Posterior vena cava (tissue), 2 donors: ENCODE results near the gene PREB. TPM values are rescaled to one million over a fixed set of nuclear protein-coding genes. Genes with fewer than 3 reads are reported as not detected.
"Not testable (repeated sequence)": the region's sequence is repeated elsewhere in the genome, so short reads cannot be mapped to it uniquely, and the experiment has no call there.

Source experiments
- DNase-seq: peaks from one replicate; pipeline ENCODE4 v3.0.0-alpha.2; 2020; ENCODE audit warnings: low spot score
- intact Hi-C, 2 donors: fragments of 100-400 bp; cut with DNase I; formaldehyde crosslinking; loops; one replicate each; pipeline versions ENCODE4 v1.14.1 to v1.14.2; 2022 to 2023
- long read RNA-seq, 2 donors: library from polyadenylated mRNA; unstranded; transcript quantifications; one replicate each; pipeline ENCODE4 v2.0.0, GENCODE V29; 2020 to 2021
- total RNA-seq, 2 donors: library from RNA; stranded (reverse); fragmentation: NEBNext Ultra II Directional; extraction: Animal tissue kit (Norgen Biotek cat#: 25700); gene quantifications; one replicate each; pipeline ENCODE4 v1.2.1, GENCODE V29; 2021
- donor health status: DM: yes; HTN: yes; CAD: no.
- donor health status: DM: yes; HTN: yes; CAD: no.

The PREB gene, protein sequence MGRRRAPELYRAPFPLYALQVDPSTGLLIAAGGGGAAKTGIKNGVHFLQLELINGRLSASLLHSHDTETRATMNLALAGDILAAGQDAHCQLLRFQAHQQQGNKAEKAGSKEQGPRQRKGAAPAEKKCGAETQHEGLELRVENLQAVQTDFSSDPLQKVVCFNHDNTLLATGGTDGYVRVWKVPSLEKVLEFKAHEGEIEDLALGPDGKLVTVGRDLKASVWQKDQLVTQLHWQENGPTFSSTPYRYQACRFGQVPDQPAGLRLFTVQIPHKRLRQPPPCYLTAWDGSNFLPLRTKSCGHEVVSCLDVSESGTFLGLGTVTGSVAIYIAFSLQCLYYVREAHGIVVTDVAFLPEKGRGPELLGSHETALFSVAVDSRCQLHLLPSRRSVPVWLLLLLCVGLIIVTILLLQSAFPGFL
- 10 to 100 TPM; 90.7 to 92.3 TPM for total RNA-seq
- long read RNA-seq, donor 1, transcript PREB-201 (9 exons, 2,166 nt) = major isoform, 71 of 106 reads
- long read RNA-seq, donor 1, partial matches to known transcripts = 16 of 106 reads
- long read RNA-seq, donor 1, other reads (novel, unspliced or antisense) = 16 of 106 reads
- long read RNA-seq, donor 2, transcript PREB-202 (8 exons, 1,910 nt) = minor isoform, 8 of 780 reads
- long read RNA-seq, donor 2, transcript PREB-201 (9 exons, 2,166 nt) = major isoform, 584 of 780 reads
- long read RNA-seq, donor 2, partial matches to known transcripts = 54 of 780 reads
- long read RNA-seq, donor 2, other reads (novel, unspliced or antisense) = 132 of 780 reads

DNA sequence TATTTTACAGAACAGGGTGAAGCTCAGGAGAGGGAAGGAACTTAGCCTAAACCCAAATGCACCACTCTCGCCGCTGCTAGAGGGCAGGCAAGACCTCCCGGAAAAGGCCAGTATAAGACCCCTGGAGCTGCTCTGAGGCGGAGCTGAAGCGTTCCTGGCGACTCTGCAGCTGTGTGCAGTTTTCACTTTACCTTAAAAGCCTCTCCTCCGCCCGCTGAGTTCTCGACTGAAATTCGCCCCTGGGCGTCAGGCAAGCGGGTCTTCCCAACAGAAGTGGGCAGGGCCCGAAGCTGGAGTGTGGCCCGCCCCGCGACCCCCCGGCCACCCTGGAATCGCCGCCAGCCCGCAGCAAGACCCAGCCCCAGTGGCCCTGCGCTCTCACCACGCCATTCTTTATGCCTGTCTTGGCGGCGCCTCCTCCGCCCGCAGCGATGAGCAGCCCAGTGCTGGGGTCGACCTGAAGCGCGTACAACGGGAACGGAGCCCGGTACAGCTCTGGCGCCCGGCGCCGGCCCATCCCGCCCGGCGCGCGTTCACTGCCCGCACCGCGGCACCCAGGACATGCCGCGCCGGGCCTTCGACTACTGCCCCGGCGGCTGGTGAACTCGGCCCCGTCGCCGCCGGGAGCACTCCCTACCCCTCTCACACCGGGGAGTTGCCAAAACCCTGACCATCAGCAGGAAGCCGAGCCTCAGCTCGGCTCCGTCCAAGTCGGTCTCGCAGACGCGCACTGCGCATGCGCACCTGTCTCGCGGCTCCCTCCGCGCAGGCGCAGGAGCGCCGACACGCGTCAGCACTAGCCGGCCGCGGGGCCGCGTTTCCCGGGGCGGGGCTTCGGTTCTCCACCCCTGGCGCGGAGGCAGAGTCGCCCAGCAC is at the start of gene PREB:
Gene PREB (minus strand): TSS at position 732 of the 876 bp plus-strand sequence. CDS start 215 bp downstream, at position 517.
- intact Hi-C loops = loop anchor here (1.0 to 5.0 kb wide), 2 partner anchors 53 kb away; no protein-coding TSS in a partner anchor
- DNase-seq = peak; percentile 99

DNA sequence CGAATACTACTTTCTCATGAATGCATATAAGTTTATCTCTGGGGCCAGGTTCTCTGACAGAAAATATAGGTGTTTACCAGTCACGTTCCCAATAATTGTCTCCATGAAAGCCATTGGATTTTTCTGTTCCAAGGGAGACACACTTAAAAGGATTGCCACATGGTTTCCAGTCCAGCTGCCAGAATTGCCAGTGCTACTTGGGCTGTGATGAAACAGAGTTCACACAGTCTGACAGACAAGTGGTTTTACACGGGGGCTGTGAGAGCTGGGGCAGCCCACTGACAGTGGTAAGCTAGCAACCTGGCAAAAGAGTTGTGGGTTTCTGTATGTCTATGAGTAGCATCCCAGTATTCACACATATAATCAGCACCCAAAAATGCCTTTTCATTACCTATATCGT is 49.7 kb upstream of the PREB start:
- intact Hi-C loops = no loop called here
- no peak for DNase-seq

DNA sequence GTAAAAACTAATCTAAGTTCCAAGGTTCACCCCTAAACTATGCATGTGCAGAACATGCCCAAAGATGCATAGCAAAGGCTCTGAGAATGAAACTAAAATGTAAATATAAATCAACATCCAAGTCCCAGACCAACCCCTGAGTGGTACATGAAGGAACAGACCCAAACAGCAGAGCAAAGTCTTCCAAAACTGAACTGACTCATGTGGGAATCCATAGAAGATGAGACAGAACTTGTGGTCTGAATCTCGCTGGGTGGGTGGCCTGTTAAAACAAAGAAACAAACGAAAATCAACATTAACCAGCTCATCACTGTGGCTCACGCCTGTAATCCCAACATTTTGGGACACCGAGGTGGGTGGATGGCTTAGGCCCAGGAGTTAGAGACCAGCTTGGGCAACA is 47.9 kb upstream of the PREB start:
- intact Hi-C loops = no loop called here
- DNase-seq = no peak

DNA sequence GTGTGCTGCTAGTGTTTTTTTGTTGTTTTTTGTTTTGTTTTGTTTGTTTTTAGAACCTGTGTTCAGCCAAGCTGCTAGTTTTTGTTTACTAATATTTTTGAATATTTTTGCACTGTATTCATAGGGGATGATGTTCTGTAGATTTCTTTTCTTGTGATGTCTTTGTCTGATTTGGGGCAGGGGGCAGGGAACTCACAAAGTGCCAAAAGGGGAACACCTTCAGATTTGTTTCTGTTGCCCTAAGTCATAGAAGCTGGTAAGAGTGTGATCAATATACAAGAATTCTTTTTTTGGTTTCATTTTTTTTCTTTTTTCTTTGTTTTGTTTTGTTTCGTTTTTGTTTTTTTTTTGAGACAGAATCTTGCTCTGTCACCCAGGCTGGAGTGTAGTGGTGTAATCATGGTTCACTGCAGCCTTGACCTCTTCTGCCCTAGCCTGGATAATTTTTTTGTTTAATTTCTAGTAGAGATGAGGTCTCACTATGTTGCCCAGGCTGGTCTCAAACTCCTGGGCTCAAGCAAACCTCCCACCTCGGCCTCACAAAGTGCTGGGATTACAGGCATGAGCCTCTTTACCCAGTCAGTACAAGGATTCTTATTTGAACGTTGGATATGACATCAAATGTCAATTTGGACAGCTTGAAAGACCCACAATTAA is 45.0 kb upstream of the PREB start:
- no peak for DNase-seq

DNA sequence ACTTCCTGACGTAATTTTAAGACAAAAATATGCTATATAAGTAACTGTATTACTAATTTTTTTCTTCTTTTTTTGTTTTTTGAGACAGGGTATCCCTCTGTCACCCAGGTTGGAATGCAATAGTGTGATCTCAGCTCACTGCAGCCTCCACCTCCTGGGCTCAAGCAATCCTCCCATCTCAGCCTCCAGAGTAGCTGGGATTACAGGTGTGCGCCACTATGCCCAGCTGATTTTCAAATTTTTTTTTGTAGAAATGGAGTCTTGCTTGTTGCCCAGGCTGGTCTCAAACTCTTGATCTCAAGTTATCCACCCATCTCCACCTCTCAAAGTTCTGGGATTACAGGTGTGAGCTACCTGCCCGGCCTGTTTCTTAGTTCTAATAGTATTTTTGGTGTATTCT is 44.0 kb upstream of the PREB start:
- no peak for DNase-seq
- intact Hi-C loops = no loop called here

More for the DNA sequence above, 45.0 kb upstream of the PREB start:
- intact Hi-C loops = no loop called here

DNA sequence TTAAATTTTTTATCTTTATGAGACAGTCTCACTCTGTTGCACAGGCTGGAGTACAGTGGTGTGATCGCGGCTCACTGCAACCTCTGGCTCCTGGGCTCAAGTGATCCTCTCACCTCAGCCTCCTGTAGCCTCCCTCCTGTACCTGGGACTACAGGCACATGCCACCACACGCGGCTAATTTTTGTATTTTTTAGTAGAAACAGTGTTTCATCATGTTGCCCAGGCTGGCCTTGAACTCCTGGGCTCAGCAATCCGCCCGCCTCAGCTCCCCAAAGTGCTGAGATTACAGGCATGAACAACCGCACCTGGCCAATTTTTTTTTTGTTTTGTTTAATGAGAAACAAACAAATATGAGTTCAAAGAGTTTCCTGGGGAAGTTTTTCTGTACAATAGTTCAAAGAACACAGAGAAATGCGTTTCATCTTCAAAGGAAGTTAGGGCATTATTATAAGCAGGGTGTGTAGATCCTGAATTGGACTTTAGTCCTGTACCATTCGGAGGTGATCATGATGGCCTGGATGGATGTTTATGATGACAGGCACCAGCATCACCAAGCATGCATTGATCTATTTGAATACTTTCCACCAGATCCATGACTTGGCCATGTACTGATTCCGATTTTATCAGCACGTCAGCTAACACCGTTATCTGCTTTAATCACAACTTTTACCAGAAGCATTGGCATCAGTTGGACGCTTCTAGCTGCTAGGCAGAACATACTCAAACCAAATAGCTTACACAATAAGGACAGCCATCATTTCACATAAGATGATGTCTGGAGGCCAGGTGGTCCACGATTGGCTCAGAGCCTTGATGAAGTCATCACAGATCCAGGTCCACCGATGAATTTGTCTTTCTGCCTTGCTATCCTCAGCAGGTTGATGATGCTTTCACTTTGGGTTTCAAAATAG is 43.3 kb upstream of the PREB start:
- intact Hi-C loops = no loop called here
- DNase-seq = no peak

DNA sequence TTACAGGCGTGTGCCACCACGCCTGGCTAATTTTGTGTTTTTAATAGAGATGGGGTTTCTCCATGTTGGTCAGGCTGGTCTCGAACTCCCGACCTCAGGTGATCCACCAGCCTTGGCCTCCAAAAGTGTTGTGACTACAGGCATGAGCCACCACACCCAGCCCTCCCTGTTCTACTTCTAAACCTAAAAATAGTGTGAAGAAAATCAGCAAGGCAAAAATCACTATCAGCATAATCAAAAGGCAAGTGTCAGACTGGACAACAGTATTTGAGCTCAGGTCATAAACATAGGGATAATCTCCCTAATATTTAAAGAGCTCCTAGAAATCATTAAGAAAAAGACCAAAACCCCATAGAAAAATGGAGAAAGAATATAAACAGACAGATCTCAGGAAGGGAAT is 41.3 kb upstream of the PREB start:
- DNase-seq, intact Hi-C loops: not testable (repeated sequence)

DNA sequence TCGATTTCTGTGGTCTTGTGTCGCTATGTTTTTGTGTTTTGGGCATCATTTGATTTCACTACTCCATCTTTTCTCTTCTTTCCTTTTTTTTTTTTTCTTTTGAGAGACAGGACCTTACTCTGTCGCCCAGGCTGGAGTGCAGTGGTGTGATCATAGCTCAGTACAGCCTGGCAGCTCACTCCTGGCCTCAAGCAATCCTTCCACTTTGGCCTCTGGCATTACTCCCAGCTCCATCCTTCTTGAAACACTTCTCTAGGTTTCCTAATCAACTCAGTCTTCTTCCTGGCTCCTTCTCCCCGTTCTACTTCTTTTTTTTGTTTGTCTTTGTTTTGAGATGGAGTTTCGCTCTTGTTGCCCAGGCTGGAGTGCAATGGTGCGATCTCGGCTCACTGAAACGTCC is 40.9 kb upstream of the PREB start:
- intact Hi-C loops = no loop called here
- DNase-seq = no peak

DNA sequence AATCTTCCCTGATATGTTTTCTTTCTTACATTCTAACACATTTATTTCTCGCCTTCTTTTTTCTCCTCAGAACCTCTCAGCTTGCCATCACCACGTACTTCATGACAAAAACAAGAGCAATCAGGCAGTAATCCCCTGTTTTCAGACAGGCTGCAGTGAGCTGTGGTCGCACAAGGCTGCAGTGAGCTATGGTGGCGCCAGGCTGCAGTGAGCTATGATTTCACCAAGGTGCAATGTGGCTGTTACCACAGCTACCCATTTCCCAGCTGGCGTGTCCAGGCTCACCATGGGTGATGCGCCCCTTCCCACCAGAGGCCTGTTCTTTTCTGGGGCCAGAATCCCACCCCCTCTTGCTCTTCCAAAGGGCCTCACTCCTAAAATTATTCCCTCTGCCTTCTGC is 40.2 kb upstream of the PREB start:
- intact Hi-C loops = no loop called here
- no peak for DNase-seq

DNA sequence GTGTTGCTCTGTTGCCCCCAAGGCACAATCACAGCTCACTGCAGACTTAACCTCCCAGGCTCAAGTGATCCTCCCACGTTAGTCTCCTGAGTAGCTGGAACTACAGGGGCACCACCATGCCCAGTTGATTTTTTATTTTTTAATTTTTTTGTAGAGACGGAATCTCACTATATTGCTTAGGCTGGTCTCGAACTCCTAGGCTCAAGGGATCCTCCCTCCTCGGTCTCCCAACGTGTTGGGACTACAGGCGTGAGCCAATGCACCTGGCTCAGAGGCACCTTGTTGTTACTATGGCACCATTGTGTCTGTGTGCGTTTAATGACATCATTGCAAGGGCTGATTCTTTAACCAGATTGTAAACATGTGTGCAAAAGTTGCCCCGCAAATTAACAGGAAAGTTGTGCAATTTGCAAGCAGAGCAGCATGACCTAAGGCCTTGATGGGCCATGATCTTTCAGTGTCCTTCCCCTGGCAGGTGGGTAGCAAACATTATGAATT is 37.0 kb upstream of the PREB start:
- intact Hi-C loops = no loop called here
- no peak for DNase-seq

DNA sequence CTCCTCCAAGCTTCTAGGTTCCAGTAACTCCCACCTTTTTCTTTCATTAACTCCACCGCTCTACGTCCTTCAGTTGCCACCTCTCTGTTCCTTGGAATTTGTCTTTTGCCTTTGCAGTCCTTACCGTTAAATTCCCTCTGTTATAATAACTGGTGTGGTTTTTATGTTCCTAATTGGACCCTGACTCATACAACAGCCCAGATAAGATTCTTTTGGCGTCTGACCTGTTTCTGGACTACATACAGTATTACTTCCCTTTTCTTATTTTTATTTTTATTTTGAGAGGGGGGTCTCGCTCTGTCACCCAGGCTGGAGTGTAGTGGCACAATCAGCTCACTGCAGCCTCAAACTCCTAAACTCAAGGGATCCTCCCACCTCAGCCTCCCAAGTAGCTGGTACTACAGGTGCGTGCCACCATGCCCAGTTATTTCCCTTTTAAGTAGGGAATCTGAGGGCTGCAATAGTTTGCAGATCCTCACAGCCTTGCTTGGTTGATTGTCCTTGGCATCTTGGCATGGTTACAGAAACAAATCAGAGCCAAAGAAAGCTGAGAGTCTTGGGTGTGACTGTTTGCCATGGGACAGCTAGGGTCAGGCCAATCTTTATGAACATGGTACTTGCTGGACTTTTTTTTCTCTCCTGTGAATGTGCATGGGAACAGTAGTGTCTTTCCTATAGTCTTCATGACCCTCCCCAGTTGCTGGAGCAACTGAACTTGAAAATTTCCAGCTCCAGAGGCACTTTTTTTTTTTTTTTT is 36.3 kb upstream of the PREB start:
- no peak for DNase-seq
- intact Hi-C loops = no loop called here

DNA sequence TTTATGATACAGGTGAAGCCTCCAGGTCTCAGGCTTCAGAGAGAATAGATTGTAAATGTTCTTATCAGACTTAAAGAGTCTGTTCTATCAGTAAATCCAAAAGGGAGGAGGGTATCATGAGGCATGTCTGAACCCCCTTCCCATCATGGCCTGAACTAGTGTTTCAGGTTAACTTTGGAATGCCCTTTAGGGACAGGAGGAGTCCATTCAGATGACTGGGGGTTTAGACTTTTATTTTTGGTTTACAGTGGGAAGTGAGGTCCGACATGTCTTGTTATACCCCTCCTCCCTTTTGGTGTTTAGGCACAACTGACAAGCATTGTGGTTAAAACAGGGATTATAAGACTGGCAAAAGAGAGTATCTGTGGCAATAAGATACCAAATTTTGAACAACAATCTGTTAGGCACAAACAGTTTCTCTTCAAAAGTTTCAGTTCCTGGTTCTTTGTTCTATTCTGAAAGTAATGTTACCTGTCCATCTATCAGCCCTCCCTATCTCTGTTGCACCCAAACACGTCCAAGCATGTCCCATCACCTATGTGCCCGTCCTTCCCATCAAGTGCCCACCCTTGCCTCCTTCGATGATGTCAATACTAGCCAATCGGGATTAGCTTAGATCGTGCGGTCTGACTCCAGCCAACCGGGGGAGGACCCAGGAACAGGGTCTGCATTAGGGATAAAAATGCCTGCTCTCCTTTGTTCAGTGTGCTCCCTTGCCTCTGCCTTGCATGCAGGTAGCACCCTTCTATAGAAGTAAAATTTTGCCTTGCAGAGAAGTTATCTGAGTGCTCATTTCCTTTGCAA is 30.7 kb upstream of the PREB start:
- intact Hi-C loops = no loop called here
- no peak for DNase-seq

DNA sequence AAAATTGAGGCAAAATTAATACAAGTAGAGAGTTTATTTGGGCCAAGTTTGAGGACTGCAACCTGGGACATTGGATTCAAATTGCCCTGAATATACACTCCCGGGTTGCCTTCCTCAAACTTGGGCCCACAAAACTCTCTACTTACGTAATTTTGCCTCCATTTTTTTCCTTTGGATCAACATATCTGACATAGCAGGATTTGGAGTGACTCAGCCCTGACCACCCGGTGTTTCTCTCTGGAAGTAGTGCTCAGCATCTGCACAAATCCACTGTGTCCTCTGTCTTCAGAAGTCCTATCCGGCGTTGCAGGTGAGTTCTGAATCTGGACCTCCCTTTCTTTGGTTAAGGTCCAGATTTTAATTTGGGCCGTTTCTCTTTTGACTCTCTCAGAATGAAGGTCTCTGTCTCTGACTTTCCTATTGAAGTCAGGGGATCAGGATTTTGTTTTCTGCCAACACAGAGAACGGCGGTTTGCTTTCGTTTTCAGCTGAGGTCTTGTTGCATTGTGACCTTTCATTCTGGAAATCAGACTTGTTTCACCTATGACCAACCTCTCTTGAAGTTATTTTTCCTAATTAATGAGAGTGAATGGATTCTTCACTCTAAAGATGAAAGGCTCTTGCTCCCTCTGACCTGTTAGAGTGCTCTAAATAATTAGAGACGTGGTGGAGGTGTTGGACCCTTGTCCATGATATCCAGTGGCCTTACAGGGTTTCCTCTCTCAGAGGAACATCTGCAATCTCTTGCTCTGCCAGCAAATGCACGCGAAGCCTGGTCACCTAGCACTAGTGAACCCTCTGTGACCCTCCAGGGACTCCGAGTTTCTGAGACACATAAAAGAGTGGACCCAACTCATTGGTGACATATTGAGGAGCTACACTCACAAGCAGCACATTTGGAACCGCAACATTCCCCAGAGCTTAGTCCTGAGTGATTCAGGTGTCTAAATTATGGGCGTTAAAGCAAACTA is 28.0 kb upstream of the PREB start:
- DNase-seq = no peak
- intact Hi-C loops = no loop called here

DNA sequence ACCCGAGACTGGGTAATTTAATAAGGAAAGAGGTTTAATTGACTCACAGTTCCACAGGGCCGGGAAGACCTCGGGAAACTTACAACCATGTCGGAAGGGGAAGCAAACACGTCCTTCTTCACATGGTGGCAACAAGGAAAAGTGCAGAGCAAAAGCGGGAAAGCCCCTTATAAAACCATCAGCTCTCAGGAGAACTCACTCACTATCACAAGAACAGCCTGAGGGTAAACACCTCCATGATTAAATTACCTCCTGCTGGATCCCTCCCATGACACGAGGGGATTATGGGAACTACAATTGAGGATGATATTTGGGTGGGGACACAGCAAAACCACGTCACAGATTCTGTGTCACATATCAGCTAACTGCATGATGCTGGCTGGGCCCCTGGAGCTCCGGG is 25.8 kb upstream of the PREB start:
- DNase-seq = no peak
- intact Hi-C loops = no loop called here

DNA sequence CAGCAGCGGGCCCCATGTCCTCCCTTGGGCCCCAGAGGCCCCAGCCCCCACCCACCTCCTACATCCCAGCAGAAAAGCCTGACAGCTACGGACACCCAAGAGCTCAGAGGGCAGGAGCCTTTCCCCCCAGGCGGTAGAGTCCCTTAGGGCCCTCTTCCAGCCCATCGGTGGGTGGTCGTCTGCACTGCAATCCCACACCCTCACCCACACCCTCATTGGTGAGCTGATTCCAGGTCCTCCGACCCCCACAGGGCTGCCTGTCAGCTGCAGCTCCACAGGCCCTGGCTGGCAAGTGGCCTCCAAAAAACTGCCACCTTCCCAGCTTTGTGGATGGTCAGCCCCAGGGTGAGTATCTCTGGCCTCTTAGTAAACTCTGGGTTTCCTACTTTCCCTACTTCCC is 24.8 kb upstream of the PREB start:
- intact Hi-C loops = no loop called here
- DNase-seq = no peak
